ENCODE measurements around the gene FGF14. TPM values are rescaled to one million over a fixed set of nuclear protein-coding genes. Genes with fewer than 3 reads are reported as not detected.
A peak's percentile ranks its signal among the peaks of the same experiment; 100 is the strongest.

FGF14 gene
- total RNA-seq, 1 experiment from 2014 or later = not detected

GRCh38 chr13:101811881-101812280 is 590.0 kb downstream of the FGF14 start:
- H3K27me3 ChIP-seq (ENCODE audit: low read length) = no peaks in the 10 kb centered on the region
- H3K4me1 ChIP-seq (ENCODE audit: low read length) = no peaks in the 10 kb centered on the region
- no peaks in the 10 kb centered on the region for H3K79me2 ChIP-seq (ENCODE audit: low read length)

GRCh38 chr13:101811284-101811839 is 590.5 kb downstream of the FGF14 start:
- no peak overlapping the region for H3K4me2 ChIP-seq (ENCODE audit: low read depth, low read length, poor library complexity, severe bottlenecking)
- no peak overlapping the region for H2AFZ ChIP-seq (ENCODE audit: low read length)
- H3K79me2 ChIP-seq (ENCODE audit: low read length) = no peaks in the 10 kb centered on the region
- H3K27me3 ChIP-seq (ENCODE audit: low read length) = no peaks in the 10 kb centered on the region
- no peaks in the 10 kb centered on the region for H3K9me3 ChIP-seq (ENCODE audit: low read length)
- H3K4me1 ChIP-seq (ENCODE audit: low read length) = no peaks in the 10 kb centered on the region
- no peak for DNase-seq
- no peak overlapping the region for H3K9ac ChIP-seq (ENCODE audit: low read length)
- H3K9me2 ChIP-seq (replicated peaks; ENCODE audit: insufficient read depth, low read length) = no peaks in the 10 kb centered on the region
- H3K4me3 ChIP-seq (ENCODE audit: low read length) = no peak overlapping the region
- no peak overlapping the region for H3K27ac ChIP-seq (ENCODE audit: low read length)
- H4K20me1 ChIP-seq (ENCODE audit: insufficient read depth, low read depth, low read length) = no peaks in the 10 kb centered on the region
- no peaks in the 10 kb centered on the region for H3K36me3 ChIP-seq (ENCODE audit: insufficient read depth, low read length)

More at GRCh38 chr13:101811881-101812280, 590.0 kb downstream of the FGF14 start:
- Histone ChIP-seq H3K9ac (ENCODE audit: low read length) (no peak overlapping the region), H3K4me3 (ENCODE audit: low read length) (no peak overlapping the region), H3K36me3 (ENCODE audit: insufficient read depth, low read length) (no peaks in the 10 kb centered on the region), H3K9me2 (replicated peaks; ENCODE audit: insufficient read depth, low read length) (no peaks in the 10 kb centered on the region), H3K9me3 (ENCODE audit: low read length) (no peaks in the 10 kb centered on the region), H3K27ac (ENCODE audit: low read length) (no peak overlapping the region), H2AFZ (ENCODE audit: low read length) (no peak overlapping the region), H3K4me2 (ENCODE audit: low read depth, low read length, poor library complexity, severe bottlenecking) (no peak overlapping the region), H4K20me1 (ENCODE audit: insufficient read depth, low read depth, low read length) (no peaks in the 10 kb centered on the region)
- no peak for DNase-seq

- Histone ChIP-seq H3K79me2 (ENCODE audit: low read length) (no peaks in the 10 kb centered on the region), H3K9ac (ENCODE audit: low read length) (no peak overlapping the region), H3K4me1 (ENCODE audit: low read length) (no peaks in the 10 kb centered on the region), H3K27ac (ENCODE audit: low read length) (no peak overlapping the region), H3K4me3 (ENCODE audit: low read length) (no peak overlapping the region), H4K20me1 (ENCODE audit: insufficient read depth, low read depth, low read length) (no peaks in the 10 kb centered on the region), H3K9me3 (ENCODE audit: low read length) (no peaks in the 10 kb centered on the region), H3K27me3 (ENCODE audit: low read length) (no peaks in the 10 kb centered on the region), H3K4me2 (ENCODE audit: low read depth, low read length, poor library complexity, severe bottlenecking) (no peak overlapping the region), H2AFZ (ENCODE audit: low read length) (no peak overlapping the region), H3K36me3 (ENCODE audit: insufficient read depth, low read length) (no peaks in the 10 kb centered on the region), H3K9me2 (replicated peaks; ENCODE audit: insufficient read depth, low read length) (no peaks in the 10 kb centered on the region)
- no peak for DNase-seq
Observed at GRCh38 chr13:101799196-101799595, 602.7 kb downstream of the FGF14 start.

GRCh38 chr13:101798437-101798836 is 603.4 kb downstream of the FGF14 start:
- Histone ChIP-seq H3K27ac (ENCODE audit: low read length) (no peak overlapping the region), H3K79me2 (ENCODE audit: low read length) (no peaks in the 10 kb centered on the region), H3K27me3 (ENCODE audit: low read length) (no peaks in the 10 kb centered on the region), H3K9me3 (ENCODE audit: low read length) (no peaks in the 10 kb centered on the region), H3K4me1 (ENCODE audit: low read length) (no peaks in the 10 kb centered on the region), H3K9me2 (replicated peaks; ENCODE audit: insufficient read depth, low read length) (no peaks in the 10 kb centered on the region), H2AFZ (ENCODE audit: low read length) (no peak overlapping the region), H3K9ac (ENCODE audit: low read length) (no peak overlapping the region), H4K20me1 (ENCODE audit: insufficient read depth, low read depth, low read length) (no peaks in the 10 kb centered on the region), H3K36me3 (ENCODE audit: insufficient read depth, low read length) (no peaks in the 10 kb centered on the region), H3K4me3 (ENCODE audit: low read length) (no peak overlapping the region), H3K4me2 (ENCODE audit: low read depth, low read length, poor library complexity, severe bottlenecking) (no peak overlapping the region)
- DNase-seq = no peak

GRCh38 chr13:101795460-101795859 is 606.4 kb downstream of the FGF14 start:
- no peak for DNase-seq
- Histone ChIP-seq H4K20me1 (ENCODE audit: insufficient read depth, low read depth, low read length) (no peaks in the 10 kb centered on the region), H3K9me3 (ENCODE audit: low read length) (no peaks in the 10 kb centered on the region), H2AFZ (ENCODE audit: low read length) (no peak overlapping the region), H3K9ac (ENCODE audit: low read length) (no peak overlapping the region), H3K9me2 (replicated peaks; ENCODE audit: insufficient read depth, low read length) (no peaks in the 10 kb centered on the region), H3K4me2 (ENCODE audit: low read depth, low read length, poor library complexity, severe bottlenecking) (no peak overlapping the region), H3K27ac (ENCODE audit: low read length) (no peak overlapping the region), H3K27me3 (ENCODE audit: low read length) (no peaks in the 10 kb centered on the region), H3K4me3 (ENCODE audit: low read length) (no peak overlapping the region), H3K4me1 (ENCODE audit: low read length) (no peaks in the 10 kb centered on the region), H3K36me3 (ENCODE audit: insufficient read depth, low read length) (no peaks in the 10 kb centered on the region), H3K79me2 (ENCODE audit: low read length) (no peaks in the 10 kb centered on the region)

GRCh38 chr13:101795025-101795424 is 606.8 kb downstream of the FGF14 start:
- Histone ChIP-seq H3K4me3 (ENCODE audit: low read length) (no peak overlapping the region), H3K27ac (ENCODE audit: low read length) (no peak overlapping the region), H3K79me2 (ENCODE audit: low read length) (no peaks in the 10 kb centered on the region), H3K9me2 (replicated peaks; ENCODE audit: insufficient read depth, low read length) (no peaks in the 10 kb centered on the region), H2AFZ (ENCODE audit: low read length) (no peak overlapping the region), H3K9ac (ENCODE audit: low read length) (no peak overlapping the region), H4K20me1 (ENCODE audit: insufficient read depth, low read depth, low read length) (no peaks in the 10 kb centered on the region), H3K4me2 (ENCODE audit: low read depth, low read length, poor library complexity, severe bottlenecking) (no peak overlapping the region), H3K27me3 (ENCODE audit: low read length) (no peaks in the 10 kb centered on the region), H3K9me3 (ENCODE audit: low read length) (no peaks in the 10 kb centered on the region), H3K36me3 (ENCODE audit: insufficient read depth, low read length) (no peaks in the 10 kb centered on the region), H3K4me1 (ENCODE audit: low read length) (no peaks in the 10 kb centered on the region)
- DNase-seq = no peak

GRCh38 chr13:101792189-101792588 is 609.7 kb downstream of the FGF14 start:
- no peaks in the 10 kb centered on the region for H3K27me3 ChIP-seq (ENCODE audit: low read length)
- DNase-seq = no peak
- H3K79me2 ChIP-seq (ENCODE audit: low read length) = no peaks in the 10 kb centered on the region
- H3K36me3 ChIP-seq (ENCODE audit: insufficient read depth, low read length) = no peaks in the 10 kb centered on the region
- H3K4me3 ChIP-seq (ENCODE audit: low read length) = no peak overlapping the region
- H2AFZ ChIP-seq (ENCODE audit: low read length) = no peak overlapping the region
- H3K27ac ChIP-seq (ENCODE audit: low read length) = no peak overlapping the region
- no peaks in the 10 kb centered on the region for H3K9me3 ChIP-seq (ENCODE audit: low read length)
- no peaks in the 10 kb centered on the region for H3K4me1 ChIP-seq (ENCODE audit: low read length)
- H3K9ac ChIP-seq (ENCODE audit: low read length) = no peak overlapping the region
- no peak overlapping the region for H3K4me2 ChIP-seq (ENCODE audit: low read depth, low read length, poor library complexity, severe bottlenecking)
- H4K20me1 ChIP-seq (ENCODE audit: insufficient read depth, low read depth, low read length) = no peaks in the 10 kb centered on the region
- no peaks in the 10 kb centered on the region for H3K9me2 ChIP-seq (replicated peaks; ENCODE audit: insufficient read depth, low read length)

- Histone ChIP-seq H3K4me1 (ENCODE audit: low read length) (no peaks in the 10 kb centered on the region), H3K27ac (ENCODE audit: low read length) (no peak overlapping the region), H2AFZ (ENCODE audit: low read length) (no peak overlapping the region), H3K9me3 (ENCODE audit: low read length) (no peaks in the 10 kb centered on the region), H3K9ac (ENCODE audit: low read length) (no peak overlapping the region), H3K4me3 (ENCODE audit: low read length) (no peak overlapping the region), H3K9me2 (replicated peaks; ENCODE audit: insufficient read depth, low read length) (no peaks in the 10 kb centered on the region), H3K27me3 (ENCODE audit: low read length) (no peaks in the 10 kb centered on the region), H3K4me2 (ENCODE audit: low read depth, low read length, poor library complexity, severe bottlenecking) (no peak overlapping the region), H4K20me1 (ENCODE audit: insufficient read depth, low read depth, low read length) (no peaks in the 10 kb centered on the region), H3K79me2 (ENCODE audit: low read length) (no peaks in the 10 kb centered on the region), H3K36me3 (ENCODE audit: insufficient read depth, low read length) (no peaks in the 10 kb centered on the region)
- DNase-seq = peak; percentile 71
Observed at GRCh38 chr13:101785858-101786257, 616.0 kb downstream of the FGF14 start.

GRCh38 chr13:101784313-101784712 is 617.5 kb downstream of the FGF14 start:
- no peaks in the 10 kb centered on the region for H3K79me2 ChIP-seq (ENCODE audit: low read length)
- H3K4me1 ChIP-seq (ENCODE audit: low read length) = no peaks in the 10 kb centered on the region
- no peaks in the 10 kb centered on the region for H4K20me1 ChIP-seq (ENCODE audit: insufficient read depth, low read depth, low read length)
- H3K4me2 ChIP-seq (ENCODE audit: low read depth, low read length, poor library complexity, severe bottlenecking) = no peak overlapping the region
- H3K27ac ChIP-seq (ENCODE audit: low read length) = no peak overlapping the region
- no peaks in the 10 kb centered on the region for H3K9me3 ChIP-seq (ENCODE audit: low read length)
- H3K27me3 ChIP-seq (ENCODE audit: low read length) = no peaks in the 10 kb centered on the region
- H2AFZ ChIP-seq (ENCODE audit: low read length) = no peak overlapping the region
- H3K4me3 ChIP-seq (ENCODE audit: low read length) = no peak overlapping the region
- DNase-seq = no peak
- no peaks in the 10 kb centered on the region for H3K9me2 ChIP-seq (replicated peaks; ENCODE audit: insufficient read depth, low read length)
- no peak overlapping the region for H3K9ac ChIP-seq (ENCODE audit: low read length)
- H3K36me3 ChIP-seq (ENCODE audit: insufficient read depth, low read length) = no peaks in the 10 kb centered on the region
